HEK293 (cell line): ENCODE measurements around the gene KCNMA1.

ENCODE experiments used
- HOXC10 ChIP-seq: sonication (generic); formaldehyde crosslinking; IDR thresholded peaks from 2 replicates; pipeline ENCODE4 v1.8.1; 2023; ENCODE audit warnings: mild to moderate bottlenecking, missing genetic modification reagents
- KLF10 ChIP-seq: fragments of 450-650 bp; IDR thresholded peaks from 2 replicates; pipeline ENCODE4 v1.5.1; 2018; ENCODE audit warnings: missing biosample characterization, mild to moderate bottlenecking, missing genetic modification characterization
- YY2 ChIP-seq: fragments of 450-650 bp; formaldehyde crosslinking; IDR thresholded peaks from 2 replicates; pipeline ENCODE4 v1.5.1; 2016; ENCODE audit warnings: missing biosample characterization, missing genetic modification characterization
- ZBTB20 ChIP-seq: fragments of 450-650 bp; formaldehyde crosslinking; IDR thresholded peaks from 2 replicates; pipeline ENCODE4 v1.5.1; 2016; ENCODE audit warnings: missing biosample characterization, missing genetic modification characterization
- ZNF19 ChIP-seq: fragments of 450-650 bp; formaldehyde crosslinking; IDR thresholded peaks from 2 replicates; pipeline ENCODE4; 2016; ENCODE audit warnings: missing biosample characterization, missing genetic modification characterization, low read depth
- ZNF311 ChIP-seq: fragments of 450-650 bp; formaldehyde crosslinking; IDR thresholded peaks from 2 replicates; pipeline ENCODE4 v1.5.1; 2017; ENCODE audit warnings: missing biosample characterization, missing genetic modification characterization, borderline replicate concordance
- ZNF366 ChIP-seq: fragments of 450-650 bp; formaldehyde crosslinking; conservative IDR thresholded peaks from 2 replicates; pipeline ENCODE4 v1.5.1; 2016; ENCODE audit warnings: missing biosample characterization, missing genetic modification characterization
- ZNF404 ChIP-seq: fragments of 450-650 bp; formaldehyde crosslinking; IDR thresholded peaks from 2 replicates; pipeline ENCODE4 v1.5.1; 2017; ENCODE audit warnings: missing biosample characterization, missing genetic modification characterization
- ZNF629 ChIP-seq: fragments of 450-650 bp; formaldehyde crosslinking; IDR thresholded peaks from 2 replicates; pipeline ENCODE4 v1.5.1; 2017; ENCODE audit warnings: missing biosample characterization, missing genetic modification characterization
- ZSCAN23 ChIP-seq: fragments of 450-650 bp; formaldehyde crosslinking; IDR thresholded peaks from 2 replicates; pipeline ENCODE4 v1.5.1; 2016; ENCODE audit warnings: missing biosample characterization, missing genetic modification characterization
- TF ChIP-seq, protein P1 (sequence below): fragments of 450-650 bp; formaldehyde crosslinking; IDR thresholded peaks from 2 replicates; pipeline ENCODE4 v1.5.1; 2016; ENCODE audit warnings: missing biosample characterization, missing genetic modification characterization
- TF ChIP-seq, protein P2 (sequence below): fragments of 450-650 bp; formaldehyde crosslinking; IDR thresholded peaks from 2 replicates; pipeline ENCODE4 v1.5.1; 2016; ENCODE audit warnings: missing biosample characterization, missing genetic modification characterization
- TF ChIP-seq, protein P3 (sequence below): IDR thresholded peaks from 2 replicates; pipeline ENCODE4 v1.6.1; 2011; ENCODE audit warnings: mild to moderate bottlenecking, low read depth, low read length, borderline replicate concordance
- TF ChIP-seq, protein P4 (sequence below): fragments of 450-650 bp; formaldehyde crosslinking; IDR thresholded peaks from 2 replicates; pipeline ENCODE4 v1.5.1; 2016; ENCODE audit warnings: missing biosample characterization, missing genetic modification characterization
- TF ChIP-seq, protein P5 (sequence below): fragments of 450-650 bp; formaldehyde crosslinking; IDR thresholded peaks from 2 replicates; pipeline ENCODE4 v1.5.0; 2017; ENCODE audit warnings: missing biosample characterization, missing genetic modification characterization, borderline replicate concordance

The KCNMA1 gene

DNA sequence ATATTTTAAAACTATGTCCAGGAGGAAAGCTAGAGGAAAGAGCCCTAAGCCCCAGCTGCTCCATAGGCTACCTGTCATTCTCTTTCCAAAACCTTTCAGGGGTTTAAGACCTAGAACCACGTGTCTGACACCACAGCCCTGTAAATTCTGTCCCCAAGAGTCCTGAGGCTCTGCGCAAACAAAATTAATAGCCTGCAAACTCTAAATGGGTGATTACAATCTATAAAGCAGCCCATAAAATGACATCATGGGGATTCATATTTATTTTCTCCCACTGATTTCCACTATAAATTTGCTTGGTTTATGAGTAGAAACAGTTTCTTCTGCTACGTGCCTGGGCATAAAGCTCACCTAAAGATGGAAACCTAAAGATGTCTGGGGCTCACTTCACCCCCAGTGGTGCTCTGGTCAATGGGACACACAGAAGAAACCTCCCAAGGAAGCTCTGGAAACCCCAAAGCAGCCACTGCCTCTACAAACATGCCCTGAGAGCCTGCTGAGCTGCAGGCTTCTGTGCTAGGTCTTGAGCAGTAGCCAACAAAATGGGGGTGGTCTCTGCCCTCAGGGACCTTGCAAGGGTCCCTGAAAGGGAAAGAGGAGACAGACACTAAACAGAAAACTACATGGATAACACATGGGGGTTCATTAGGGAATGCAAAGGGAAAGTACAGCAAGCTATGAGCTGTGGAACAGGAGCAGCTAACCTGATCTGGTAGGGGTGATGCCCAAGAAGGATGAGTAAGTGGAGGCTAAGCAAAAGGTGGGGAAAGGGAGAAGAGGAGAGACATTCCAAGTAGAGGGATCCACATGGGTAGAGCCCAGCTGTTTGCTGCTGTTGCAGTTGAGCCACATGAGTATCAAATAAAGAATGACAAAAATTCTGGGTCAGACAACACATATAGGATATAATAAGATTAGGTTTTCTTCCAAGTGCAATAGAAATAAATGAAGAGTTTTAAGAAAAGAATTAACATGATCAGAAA is 331.7 kb downstream of the KCNMA1 start (continued):
- TF ChIP-seq, protein P1, sequence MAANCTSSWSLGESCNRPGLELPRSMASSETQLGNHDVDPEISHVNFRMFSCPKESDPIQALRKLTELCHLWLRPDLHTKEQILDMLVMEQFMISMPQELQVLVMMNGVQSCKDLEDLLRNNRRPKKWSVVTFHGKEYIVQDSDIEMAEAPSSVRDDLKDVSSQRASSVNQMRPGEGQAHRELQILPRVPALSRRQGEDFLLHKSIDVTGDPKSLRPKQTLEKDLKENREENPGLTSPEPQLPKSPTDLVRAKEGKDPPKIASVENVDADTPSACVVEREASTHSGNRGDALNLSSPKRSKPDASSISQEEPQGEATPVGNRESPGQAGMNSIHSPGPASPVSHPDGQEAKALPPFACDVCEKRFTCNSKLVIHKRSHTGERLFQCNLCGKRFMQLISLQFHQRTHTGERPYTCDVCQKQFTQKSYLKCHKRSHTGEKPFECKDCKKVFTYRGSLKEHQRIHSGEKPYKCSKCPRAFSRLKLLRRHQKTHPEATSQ (tag by site-specific recombination), result no peak
- 0 out of 2 replicates have a peak, but pooled peaks have one; percentile 27 for TF ChIP-seq ZBTB20
- TF ChIP-seq ZNF19, result no peak
- TF ChIP-seq, protein P2, sequence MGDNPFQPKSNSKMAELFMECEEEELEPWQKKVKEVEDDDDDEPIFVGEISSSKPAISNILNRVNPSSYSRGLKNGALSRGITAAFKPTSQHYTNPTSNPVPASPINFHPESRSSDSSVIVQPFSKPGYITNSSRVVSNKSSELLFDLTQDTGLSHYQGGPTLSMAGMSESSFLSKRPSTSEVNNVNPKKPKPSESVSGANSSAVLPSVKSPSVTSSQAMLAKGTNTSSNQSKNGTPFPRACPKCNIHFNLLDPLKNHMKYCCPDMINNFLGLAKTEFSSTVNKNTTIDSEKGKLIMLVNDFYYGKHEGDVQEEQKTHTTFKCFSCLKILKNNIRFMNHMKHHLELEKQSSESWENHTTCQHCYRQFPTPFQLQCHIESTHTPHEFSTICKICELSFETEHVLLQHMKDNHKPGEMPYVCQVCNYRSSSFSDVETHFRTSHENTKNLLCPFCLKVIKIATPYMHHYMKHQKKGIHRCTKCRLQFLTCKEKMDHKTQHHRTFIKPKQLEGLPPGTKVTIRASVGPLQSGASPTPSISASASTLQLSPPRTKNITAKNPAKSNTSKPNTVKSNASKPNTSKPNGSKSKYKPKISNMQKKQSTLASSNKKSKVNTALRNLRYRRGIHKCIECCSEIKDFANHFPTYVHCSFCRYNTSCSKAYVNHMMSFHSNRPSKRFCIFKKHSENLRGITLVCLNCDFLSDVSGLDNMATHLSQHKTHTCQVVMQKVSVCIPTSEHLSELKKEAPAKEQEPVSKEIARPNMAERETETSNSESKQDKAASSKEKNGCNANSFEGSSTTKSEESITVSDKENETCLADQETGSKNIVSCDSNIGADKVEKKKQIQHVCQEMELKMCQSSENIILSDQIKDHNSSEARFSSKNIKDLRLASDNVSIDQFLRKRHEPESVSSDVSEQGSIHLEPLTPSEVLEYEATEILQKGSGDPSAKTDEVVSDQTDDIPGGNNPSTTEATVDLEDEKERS (tag by site-specific recombination), result no peak
- TF ChIP-seq, protein P3, sequence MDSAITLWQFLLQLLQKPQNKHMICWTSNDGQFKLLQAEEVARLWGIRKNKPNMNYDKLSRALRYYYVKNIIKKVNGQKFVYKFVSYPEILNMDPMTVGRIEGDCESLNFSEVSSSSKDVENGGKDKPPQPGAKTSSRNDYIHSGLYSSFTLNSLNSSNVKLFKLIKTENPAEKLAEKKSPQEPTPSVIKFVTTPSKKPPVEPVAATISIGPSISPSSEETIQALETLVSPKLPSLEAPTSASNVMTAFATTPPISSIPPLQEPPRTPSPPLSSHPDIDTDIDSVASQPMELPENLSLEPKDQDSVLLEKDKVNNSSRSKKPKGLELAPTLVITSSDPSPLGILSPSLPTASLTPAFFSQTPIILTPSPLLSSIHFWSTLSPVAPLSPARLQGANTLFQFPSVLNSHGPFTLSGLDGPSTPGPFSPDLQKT, result no peak
- TF ChIP-seq HOXC10 (CRISPR knock-in tag), result no peak
- TF ChIP-seq, protein P4, sequence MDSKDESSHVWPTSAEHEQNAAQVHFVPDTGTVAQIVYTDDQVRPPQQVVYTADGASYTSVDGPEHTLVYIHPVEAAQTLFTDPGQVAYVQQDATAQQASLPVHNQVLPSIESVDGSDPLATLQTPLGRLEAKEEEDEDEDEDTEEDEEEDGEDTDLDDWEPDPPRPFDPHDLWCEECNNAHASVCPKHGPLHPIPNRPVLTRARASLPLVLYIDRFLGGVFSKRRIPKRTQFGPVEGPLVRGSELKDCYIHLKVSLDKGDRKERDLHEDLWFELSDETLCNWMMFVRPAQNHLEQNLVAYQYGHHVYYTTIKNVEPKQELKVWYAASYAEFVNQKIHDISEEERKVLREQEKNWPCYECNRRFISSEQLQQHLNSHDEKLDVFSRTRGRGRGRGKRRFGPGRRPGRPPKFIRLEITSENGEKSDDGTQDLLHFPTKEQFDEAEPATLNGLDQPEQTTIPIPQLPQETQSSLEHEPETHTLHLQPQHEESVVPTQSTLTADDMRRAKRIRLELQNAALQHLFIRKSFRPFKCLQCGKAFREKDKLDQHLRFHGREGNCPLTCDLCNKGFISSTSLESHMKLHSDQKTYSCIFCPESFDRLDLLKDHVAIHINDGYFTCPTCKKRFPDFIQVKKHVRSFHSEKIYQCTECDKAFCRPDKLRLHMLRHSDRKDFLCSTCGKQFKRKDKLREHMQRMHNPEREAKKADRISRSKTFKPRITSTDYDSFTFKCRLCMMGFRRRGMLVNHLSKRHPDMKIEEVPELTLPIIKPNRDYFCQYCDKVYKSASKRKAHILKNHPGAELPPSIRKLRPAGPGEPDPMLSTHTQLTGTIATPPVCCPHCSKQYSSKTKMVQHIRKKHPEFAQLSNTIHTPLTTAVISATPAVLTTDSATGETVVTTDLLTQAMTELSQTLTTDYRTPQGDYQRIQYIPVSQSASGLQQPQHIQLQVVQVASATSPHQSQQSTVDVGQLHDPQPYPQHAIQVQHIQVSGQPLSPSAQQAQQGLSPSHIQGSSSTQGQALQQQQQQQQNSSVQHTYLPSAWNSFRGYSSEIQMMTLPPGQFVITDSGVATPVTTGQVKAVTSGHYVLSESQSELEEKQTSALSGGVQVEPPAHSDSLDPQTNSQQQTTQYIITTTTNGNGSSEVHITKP (tag by site-specific recombination), result peak; percentile 47; the same call in 1 of the 2 replicates
- TF ChIP-seq KLF10 (tag by site-specific recombination), result peak; percentile 76
- TF ChIP-seq ZNF366 (tag by site-specific recombination), result no peak
- no peak for TF ChIP-seq YY2 (tag by site-specific recombination)
- peak; percentile 85 for TF ChIP-seq ZNF629 (tag by site-specific recombination)
- no peak for TF ChIP-seq ZSCAN23 (tag by site-specific recombination)
- no peak for TF ChIP-seq ZNF311 (tag by site-specific recombination)
- TF ChIP-seq ZNF404 (tag by site-specific recombination), result no peak
- TF ChIP-seq, protein P5, sequence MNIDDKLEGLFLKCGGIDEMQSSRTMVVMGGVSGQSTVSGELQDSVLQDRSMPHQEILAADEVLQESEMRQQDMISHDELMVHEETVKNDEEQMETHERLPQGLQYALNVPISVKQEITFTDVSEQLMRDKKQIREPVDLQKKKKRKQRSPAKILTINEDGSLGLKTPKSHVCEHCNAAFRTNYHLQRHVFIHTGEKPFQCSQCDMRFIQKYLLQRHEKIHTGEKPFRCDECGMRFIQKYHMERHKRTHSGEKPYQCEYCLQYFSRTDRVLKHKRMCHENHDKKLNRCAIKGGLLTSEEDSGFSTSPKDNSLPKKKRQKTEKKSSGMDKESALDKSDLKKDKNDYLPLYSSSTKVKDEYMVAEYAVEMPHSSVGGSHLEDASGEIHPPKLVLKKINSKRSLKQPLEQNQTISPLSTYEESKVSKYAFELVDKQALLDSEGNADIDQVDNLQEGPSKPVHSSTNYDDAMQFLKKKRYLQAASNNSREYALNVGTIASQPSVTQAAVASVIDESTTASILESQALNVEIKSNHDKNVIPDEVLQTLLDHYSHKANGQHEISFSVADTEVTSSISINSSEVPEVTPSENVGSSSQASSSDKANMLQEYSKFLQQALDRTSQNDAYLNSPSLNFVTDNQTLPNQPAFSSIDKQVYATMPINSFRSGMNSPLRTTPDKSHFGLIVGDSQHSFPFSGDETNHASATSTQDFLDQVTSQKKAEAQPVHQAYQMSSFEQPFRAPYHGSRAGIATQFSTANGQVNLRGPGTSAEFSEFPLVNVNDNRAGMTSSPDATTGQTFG, result no peak
- TF ChIP-seq, all 188 proteins: peak for 70
